Activated CD4-positive, alpha-beta T cell treated with anti-CD3 and anti-CD28 coated beads, Interleukin-2, amount 50 U/mL, for 4 hours (primary cell): ENCODE data around the gene SLC18B1.

Experiments used
- DNase-seq, 2 experiments: peaks; one replicate each; pipeline ENCODE4 v3.0.0-alpha.2; 2020

SLC18B1 gene

GRCh38 chr6:132797951-132798868, at the start of gene SLC18B1:
SLC18B1 (minus strand) TSS chr6:132798637; CDS start chr6:132798456, 181 bp downstream.
- peak; percentile 38 to 44 for DNase-seq

DNA sequence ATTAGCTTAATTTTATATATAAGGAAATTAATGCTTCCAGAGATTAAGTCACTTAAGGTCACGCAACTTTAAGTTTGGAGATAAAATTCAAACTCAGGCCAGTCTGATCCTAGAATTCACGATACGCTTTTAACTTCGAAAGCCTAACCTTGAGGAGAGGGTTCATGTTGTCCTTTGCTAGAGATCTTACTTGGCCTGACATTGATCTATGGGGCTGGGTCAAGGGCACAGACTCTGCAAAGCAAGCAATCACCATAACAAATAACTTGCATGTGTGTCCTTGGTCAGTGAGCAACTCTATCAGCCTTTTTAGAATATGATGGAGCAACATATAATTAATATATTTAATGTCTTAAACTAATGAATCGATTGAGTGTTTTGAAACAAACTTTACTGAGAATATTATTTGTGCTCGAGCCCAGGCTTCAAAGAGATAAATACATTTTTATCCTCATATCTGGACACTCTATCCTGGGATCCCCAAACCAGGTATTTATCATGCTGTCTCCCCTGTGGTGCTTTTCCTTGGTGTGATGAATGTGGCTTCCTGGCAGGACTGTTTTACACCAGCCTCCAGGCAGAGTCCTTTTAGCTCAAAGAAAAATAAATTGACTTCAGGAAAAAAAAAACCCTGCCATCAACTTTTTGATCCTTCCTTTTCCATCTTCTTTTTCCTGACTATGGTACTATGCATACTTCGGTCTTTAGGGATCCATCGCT, 45.0 kb upstream of the SLC18B1 start:
- no peak for DNase-seq

DNA sequence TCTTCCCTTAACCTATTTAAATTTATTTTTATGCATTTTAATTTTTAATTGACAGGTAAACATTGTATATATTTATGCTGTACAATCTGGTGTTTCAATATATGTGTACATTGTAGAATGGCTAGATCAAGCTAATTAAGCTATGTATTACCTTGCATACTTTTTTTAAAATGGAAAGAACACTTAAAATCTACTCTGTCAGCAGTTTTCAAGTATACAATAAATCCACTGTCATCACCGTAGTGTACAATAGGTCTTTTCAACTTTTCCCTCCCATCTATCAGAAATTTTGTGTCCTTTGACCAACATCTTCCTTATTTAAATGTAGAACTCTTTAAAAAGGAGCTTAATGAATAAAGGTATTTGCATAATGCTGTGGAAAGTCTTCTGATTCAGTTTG, 43.5 kb upstream of the SLC18B1 start:
- no peak for DNase-seq

- DNase-seq, result no peak
These were observed 34.5 kb upstream of the SLC18B1 start for GRCh38 chr6:132832891-132833290.

DNA sequence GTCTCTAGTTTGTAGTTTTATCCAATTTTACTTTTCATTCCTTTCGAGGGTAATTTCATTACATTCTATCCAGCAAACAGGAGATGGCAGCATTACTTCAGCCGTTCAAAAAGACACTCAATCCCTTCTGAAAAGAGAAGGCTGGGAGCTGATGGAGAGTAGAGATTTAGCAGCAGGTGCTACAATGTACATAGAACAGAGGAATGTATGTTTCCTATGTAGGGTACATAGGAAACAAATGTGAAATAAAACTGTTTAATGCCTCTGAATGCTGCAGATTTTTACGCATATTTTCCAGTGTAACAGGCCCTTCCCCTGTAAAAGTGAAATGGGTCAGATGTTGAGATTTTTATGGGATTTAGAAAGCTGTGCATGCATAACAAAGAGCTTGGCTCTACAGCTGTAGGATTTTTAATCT, 31.9 kb upstream of the SLC18B1 start:
- DNase-seq, result no peak

DNA sequence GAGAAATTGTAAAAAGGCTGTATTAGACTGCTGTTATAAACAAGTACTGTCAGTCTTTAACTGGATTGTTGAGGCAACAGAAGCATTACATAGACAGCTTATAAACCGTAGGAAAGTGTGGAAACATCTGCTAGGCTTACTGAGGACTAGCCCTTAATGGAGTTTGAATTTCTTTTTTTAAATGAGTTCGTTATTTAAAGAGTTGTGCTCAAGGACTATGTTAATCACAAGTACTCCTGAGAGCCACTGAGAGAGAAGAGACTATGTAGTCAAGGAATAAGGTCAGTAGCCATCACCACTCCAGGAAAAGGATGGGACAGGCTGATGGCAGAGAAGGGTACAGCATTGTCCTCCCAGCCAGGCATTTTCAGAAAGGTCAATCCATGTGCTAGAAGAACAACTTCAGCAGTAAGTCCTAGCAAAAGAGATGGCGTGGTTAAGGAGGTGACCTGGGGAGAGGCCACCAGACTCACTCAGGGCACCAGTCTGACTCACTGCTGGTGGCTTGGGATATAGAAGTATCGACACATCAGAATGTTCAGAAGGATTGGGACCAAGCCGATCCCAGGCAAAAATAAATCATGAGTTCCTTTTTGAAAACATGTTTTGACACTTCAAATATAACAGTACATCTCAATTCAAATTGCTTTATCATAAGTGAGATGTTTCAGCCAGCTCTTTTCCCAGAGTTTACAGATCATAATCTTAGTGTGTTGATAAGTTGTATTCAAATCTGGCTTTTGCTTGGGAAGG, 22.4 kb upstream of the SLC18B1 start:
- DNase-seq, result no peak

DNA sequence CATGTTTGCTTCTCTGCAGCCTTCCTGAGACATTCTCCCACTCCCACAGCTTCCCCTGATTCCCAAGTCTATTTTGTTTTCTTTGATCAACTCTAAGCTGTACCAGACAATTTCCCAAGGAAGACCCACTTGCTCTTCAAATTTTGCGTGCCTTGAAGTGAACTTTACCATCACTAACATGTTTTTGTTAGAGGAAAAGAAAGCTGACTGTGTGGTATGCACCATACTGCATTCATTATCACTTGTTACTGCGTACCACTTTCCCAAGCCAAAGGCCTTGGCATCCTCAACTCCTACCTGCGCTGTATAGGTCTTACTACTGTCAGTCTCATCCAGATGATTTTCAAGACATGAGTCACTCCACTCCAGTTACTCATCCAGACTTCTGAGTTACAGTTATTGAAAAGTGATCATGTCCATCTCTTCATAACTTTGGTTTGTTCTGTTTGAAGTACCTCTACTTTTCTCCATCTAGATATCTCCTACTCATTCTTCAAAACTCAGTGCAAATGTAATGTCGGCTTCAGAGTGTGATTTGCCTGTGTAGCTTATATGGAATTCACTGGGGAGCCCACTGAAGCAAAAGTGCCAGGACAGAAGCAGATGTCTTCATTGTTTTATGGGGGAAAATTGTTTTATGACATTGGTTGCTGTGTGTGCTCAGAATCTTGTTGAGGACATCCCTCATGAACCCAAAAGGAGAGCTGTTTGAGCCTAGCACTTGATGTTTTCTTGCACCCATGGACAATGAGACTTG, 21.1 kb upstream of the SLC18B1 start:
- DNase-seq, result no peak

DNA sequence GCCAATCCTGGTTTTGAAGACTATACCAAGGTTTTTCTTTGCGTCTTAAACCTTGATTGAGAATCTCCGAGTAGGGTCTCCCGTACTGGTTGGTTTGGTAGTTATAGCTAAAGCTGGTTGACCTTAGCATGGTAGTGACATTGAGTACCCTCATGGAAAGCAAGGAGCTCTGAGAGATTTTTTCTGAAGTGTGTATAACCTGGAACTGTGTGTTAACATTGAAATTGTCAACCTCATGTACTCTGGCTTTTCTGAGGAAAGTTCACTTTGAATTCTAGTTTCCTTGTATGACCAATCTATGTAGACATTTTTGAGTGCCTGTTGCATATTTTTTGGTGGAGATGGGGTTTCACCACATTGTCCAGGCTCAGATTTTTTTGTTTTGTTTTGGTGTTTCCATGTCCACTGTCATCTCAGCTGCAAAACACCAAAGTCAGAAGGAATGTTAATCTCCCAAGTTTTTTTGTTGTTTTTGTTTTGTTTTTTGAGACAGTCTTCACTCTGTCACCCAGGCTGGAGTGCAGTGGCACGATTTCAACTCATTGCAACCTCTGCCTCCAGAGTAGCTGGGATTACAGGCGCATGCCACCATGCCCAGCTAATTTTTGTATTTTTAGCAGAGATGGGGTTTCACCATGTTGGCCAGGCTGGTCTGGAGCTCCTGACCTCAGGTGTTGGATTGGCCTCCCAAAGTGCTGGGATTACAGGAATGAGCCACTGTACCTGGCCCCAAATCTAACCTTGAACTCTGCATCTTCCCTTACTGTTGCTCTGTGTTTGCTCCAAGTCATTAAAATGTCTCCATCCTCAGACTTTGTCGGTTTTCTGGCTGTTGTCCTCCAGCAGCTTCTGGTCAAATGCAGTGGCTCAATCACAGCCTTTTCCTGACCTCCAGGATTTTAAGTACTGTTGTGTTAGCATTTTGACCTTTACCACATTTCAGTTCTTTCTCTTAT, 20.2 kb upstream of the SLC18B1 start:
- no peak for DNase-seq

DNA sequence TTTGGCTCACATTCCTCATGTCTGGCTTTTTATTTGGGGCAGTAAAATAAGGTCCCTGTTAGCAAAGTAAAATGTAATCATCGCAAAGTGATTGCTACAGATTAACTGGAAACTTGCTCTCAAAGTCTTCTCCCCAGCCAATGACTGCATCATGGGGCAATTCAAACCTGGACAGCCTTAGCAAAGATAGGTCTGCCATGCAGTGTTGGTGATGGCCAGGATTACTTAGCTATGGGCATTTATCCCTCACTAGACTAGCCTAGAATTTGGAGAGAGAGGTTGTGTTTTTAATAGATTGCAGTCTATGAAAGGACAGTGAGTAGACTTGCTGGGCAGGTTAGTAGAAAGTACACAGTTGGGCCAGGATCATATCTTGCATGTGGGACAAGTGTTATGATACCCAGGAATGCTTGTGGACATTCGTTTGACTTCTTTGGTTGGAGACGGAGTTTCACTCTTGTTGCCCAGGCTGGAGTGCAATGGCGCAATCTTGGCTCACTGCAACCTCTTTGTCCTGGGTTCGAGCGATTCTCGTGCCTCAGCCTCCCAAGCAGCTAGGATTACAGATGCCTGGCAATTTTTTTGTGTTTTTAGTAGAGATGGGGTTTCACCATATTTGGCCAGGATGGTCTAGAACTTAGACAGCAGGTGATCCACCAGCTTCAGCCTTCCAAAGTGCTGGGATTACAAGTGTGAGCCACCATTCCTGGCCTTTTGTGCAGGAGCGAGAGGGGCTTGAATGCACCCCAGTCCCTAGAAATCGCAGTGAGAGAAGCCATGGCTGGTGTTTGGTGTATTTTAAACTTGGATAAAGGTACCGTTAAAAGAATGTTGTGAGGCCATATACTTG, 19.3 kb upstream of the SLC18B1 start:
- DNase-seq, result no peak

DNA sequence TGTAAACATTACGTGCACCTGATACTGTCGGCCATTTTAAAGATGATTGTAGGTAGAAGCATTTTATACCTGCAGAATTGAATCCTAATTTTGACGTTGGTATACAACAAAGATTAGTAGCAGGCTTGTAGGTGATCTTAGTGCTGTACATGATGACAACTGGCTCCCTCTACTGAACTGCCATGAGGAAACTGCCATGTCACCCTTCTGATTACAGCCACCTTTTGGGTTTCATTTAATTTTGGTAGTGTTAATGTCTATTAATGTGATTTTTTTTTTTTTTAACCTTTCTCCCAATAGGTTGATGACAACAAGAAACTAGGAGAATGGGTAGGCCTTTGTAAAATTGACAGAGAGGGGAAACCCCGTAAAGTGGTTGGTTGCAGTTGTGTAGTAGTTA, 18.2 kb upstream of the SLC18B1 start:
- no peak for DNase-seq

DNA sequence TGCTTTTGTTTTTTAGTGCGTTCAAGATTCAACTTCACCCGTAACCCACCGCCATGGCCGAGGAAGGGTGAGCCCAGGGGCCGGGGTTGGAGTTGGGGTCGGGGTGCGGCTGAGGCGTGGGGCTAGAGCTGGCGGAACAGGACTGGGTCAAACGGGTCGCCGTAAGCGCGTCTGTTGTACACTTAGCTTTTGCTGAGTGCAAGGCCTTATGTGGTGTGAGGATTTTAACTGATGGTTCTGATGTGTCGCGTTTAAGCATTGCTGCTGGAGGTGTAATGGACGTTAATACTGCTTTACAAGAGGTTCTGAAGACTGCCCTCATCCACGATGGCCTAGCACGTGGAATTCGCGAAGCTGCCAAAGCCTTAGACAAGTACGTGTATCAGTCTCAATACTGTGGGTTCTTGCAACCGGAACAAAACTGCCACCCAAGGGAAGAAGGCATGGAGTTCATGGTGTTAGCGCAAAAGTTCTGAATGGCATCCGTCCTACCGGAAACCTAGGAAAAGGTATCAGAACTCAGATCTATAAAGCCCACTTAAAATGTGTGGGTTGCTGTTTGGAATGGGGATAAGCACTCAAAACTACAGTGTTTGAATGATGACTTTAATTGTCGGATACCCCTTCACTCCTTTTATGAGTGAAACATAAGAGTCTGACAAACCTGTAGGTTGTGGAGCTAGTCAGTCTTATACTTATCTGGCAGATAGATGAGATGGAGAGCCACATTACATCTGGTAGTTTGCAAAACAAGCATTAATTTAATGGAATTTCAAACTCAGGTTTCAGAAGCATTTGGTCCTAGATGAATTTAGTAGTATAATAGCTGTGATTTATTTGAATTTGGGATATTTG, 16.5 kb upstream of the SLC18B1 start:
- DNase-seq, result no peak

- peak in 1 of 2 experiments; percentile 36 for DNase-seq
These were observed 14.9 kb upstream of the SLC18B1 start for GRCh38 chr6:132813173-132813856.

DNA sequence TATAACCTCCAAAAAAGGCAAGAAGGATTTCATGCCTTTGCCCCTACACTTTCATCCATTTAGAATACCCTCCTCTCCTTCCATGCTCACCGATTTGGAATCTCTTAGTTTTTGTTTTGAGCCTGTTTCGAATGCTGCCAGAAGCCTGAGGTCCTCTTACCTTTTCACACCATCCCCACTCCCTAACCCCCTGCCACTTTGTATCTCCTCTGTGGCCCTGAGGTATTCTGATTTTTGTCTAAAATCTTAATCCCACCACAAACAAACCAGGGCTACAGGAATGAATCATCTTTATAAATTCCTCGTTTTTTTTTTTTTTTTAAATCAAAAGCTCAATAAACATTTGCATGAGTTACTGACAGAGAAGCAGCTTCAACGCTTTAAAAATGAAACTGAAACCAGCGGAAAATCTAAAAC, 14.3 kb upstream of the SLC18B1 start:
- no peak for DNase-seq

GRCh38 chr6:132812255-132812732, 13.9 kb upstream of the SLC18B1 start:
- no peak for DNase-seq

DNA sequence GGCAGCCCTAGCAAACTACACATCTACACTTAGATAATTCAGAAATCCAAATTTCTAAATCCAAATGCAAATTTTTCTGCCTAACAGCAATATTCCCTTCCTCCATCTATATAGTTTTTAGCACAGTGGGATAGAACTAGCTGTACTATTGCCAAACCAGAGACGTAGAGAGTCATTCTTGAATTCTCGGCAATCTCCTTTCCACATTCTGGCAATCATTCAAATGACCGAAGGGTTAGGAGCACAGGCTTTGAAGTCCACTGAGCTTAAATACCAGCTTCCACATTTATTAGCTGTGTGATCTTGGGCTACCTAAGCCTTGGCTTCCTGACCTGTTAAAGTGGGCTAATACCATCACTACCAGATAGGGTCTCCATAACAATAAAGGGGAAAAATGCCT, 12.8 kb upstream of the SLC18B1 start:
- no peak for DNase-seq

- no peak for DNase-seq
These were observed 7.1 kb upstream of the SLC18B1 start for GRCh38 chr6:132805548-132805947.

DNA sequence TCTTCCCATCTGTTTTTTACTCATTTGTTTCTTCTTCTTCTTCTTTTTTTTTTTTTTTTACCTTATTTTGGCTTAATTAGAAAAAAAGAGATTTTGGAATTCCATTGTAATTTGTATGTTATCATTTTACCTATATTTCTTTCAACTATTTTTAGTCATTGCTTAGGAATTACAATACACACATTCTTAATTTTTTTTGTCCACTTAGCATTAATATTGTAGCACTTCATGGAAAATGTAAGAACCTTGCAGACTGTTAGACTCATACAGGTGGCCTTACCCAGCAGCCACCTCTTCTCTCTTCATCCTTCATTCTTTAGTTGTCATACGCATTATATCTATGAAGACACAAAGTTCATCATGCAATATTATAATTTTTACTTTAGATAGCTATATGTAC, 5.8 kb upstream of the SLC18B1 start:
- DNase-seq, result no peak

GRCh38 chr6:132800656-132801055, 2.2 kb upstream of the SLC18B1 start:
- no peak for DNase-seq
